WTC11 (cell line): ENCODE data around the gene BLTP1. TPM values are rescaled to one million over a fixed set of nuclear protein-coding genes. Genes with fewer than 3 reads are reported as not detected.

Experiments
- ATAC-seq: fragments of 200-7000 bp; cut with Tn5 transposase; 2 replicates; pipeline ENCODE4 v1.10.0; 2021; ENCODE audit warnings: mild to moderate bottlenecking, moderate library complexity
- CTCF ChIA-PET: fragments of 300-600 bp; sonication (Branson Sonifier 250); formaldehyde crosslinking; loops from one replicate; lab custom pipeline; 2021; ENCODE audit warnings: antibody characterized with exemption; lab: Charles Lee
- POLR2A ChIA-PET: fragments of 350-600 bp; sonication (Branson Sonifier 250); formaldehyde crosslinking; loops from one replicate; lab custom pipeline; 2021; ENCODE audit warnings: antibody characterized with exemption; lab: Charles Lee
- DNase-seq: peaks from one replicate; pipeline ENCODE4 v3.0.0; 2021; ENCODE audit warnings: low spot score
- H3K27ac Mint-ChIP-seq: 2 replicates; pipeline ENCODE4 v1.8.0; 2021; ENCODE audit warnings: mixed read lengths
- H3K27me3 Mint-ChIP-seq: 2 replicates; pipeline ENCODE4 v1.8.0; 2021; ENCODE audit warnings: low read depth, mild to moderate bottlenecking, moderate library complexity, mixed read lengths
- H3K36me3 Mint-ChIP-seq: 2 replicates; pipeline ENCODE4 v1.8.0; 2021; ENCODE audit warnings: mixed read lengths
- H3K4me1 Mint-ChIP-seq: 2 replicates; pipeline ENCODE4 v1.8.0; 2022; ENCODE audit warnings: mixed read lengths
- H3K4me3 Mint-ChIP-seq: 2 replicates; pipeline ENCODE4 v1.8.0; 2021; ENCODE audit warnings: mild to moderate bottlenecking, moderate library complexity, mixed read lengths
- H3K9me3 Mint-ChIP-seq: 2 replicates; pipeline ENCODE4 v1.8.0; 2021; ENCODE audit warnings: mixed read lengths
- CREB1 ChIP-seq: sonication (generic); formaldehyde crosslinking; IDR thresholded peaks from 2 replicates; pipeline ENCODE4 v1.8.0; 2023; ENCODE audit warnings: mild to moderate bottlenecking, missing genetic modification reagents
- ELF4 ChIP-seq: sonication (generic); formaldehyde crosslinking; IDR thresholded peaks from 2 replicates; pipeline ENCODE4 v1.8.1; 2022; ENCODE audit warnings: low read depth, mild to moderate bottlenecking, moderate library complexity, missing genetic modification reagents
- EMX1 ChIP-seq: fragments of 250-450 bp; sonication (Bioruptor Pico); IDR thresholded peaks from 2 replicates; pipeline ENCODE4 v1.8.0; 2021; ENCODE audit warnings: mild to moderate bottlenecking
- FOXK1 ChIP-seq: sonication (generic); formaldehyde crosslinking; IDR thresholded peaks from 2 replicates; pipeline ENCODE4 v1.8.0; 2022; ENCODE audit warnings: mild to moderate bottlenecking, moderate library complexity, missing genetic modification reagents
- FOXP1 ChIP-seq: sonication (generic); formaldehyde crosslinking; IDR thresholded peaks from 2 replicates; pipeline ENCODE4 v1.8.0; 2022; ENCODE audit warnings: missing genetic modification reagents, mild to moderate bottlenecking, moderate library complexity, borderline replicate concordance
- GABPB1 ChIP-seq: sonication (generic); formaldehyde crosslinking; IDR thresholded peaks from 2 replicates; pipeline ENCODE4 v1.8.1; 2023; ENCODE audit warnings: mild to moderate bottlenecking, missing genetic modification reagents
- GRHL2 ChIP-seq: fragments of 250-450 bp; sonication (Bioruptor Pico); IDR thresholded peaks from 2 replicates; pipeline ENCODE4 v1.8.0; 2022; ENCODE audit warnings: mild to moderate bottlenecking, moderate library complexity; ENCODE audit not compliant: insufficient replicate concordance, severe bottlenecking
- GTF2I ChIP-seq: fragments of 250-450 bp; sonication (Bioruptor Pico); conservative IDR thresholded peaks from 2 replicates; pipeline ENCODE4 v1.4.0; 2021; ENCODE audit warnings: mild to moderate bottlenecking
- HMGA2 ChIP-seq: fragments of 250-450 bp; sonication (Bioruptor Pico); IDR thresholded peaks from 2 replicates; pipeline ENCODE4 v1.4.0; 2021; ENCODE audit warnings: mild to moderate bottlenecking, moderate library complexity
- KAT7 ChIP-seq: sonication (generic); formaldehyde crosslinking; IDR thresholded peaks from 2 replicates; pipeline ENCODE4 v1.8.1; 2023; ENCODE audit warnings: missing genetic modification reagents, mild to moderate bottlenecking, borderline replicate concordance
- NFE2L1 ChIP-seq: sonication (generic); formaldehyde crosslinking; IDR thresholded peaks from 2 replicates; pipeline ENCODE4 v1.8.1; 2023; ENCODE audit warnings: missing genetic modification reagents
- NR1H2 ChIP-seq: sonication (generic); formaldehyde crosslinking; IDR thresholded peaks from 2 replicates; pipeline ENCODE4 v1.9.0; 2021; ENCODE audit warnings: mild to moderate bottlenecking, moderate library complexity, missing genetic modification reagents
- PRRX2 ChIP-seq: fragments of 250-450 bp; sonication (Bioruptor Pico); IDR thresholded peaks from 2 replicates; pipeline ENCODE4 v1.8.0; 2021; ENCODE audit warnings: mild to moderate bottlenecking
- TEAD1 ChIP-seq: sonication (generic); formaldehyde crosslinking; IDR thresholded peaks from 2 replicates; pipeline ENCODE4 v1.8.0; 2022; ENCODE audit warnings: mild to moderate bottlenecking, missing genetic modification reagents
- TEAD4 ChIP-seq: sonication (generic); formaldehyde crosslinking; IDR thresholded peaks from 2 replicates; pipeline ENCODE4 v1.8.0; 2022; ENCODE audit warnings: mild to moderate bottlenecking, missing genetic modification reagents
- ZNF263 ChIP-seq: sonication (generic); formaldehyde crosslinking; IDR thresholded peaks from 2 replicates; pipeline ENCODE4 v1.8.1; 2022; ENCODE audit warnings: low read depth, mild to moderate bottlenecking, moderate library complexity, missing genetic modification reagents
- ZNF317 ChIP-seq: sonication (generic); formaldehyde crosslinking; IDR thresholded peaks from 2 replicates; pipeline ENCODE4 v1.8.1; 2023; ENCODE audit warnings: low read depth, mild to moderate bottlenecking, moderate library complexity, missing genetic modification reagents, borderline replicate concordance
- ZNF416 ChIP-seq: fragments of 250-450 bp; sonication (Bioruptor Pico); IDR thresholded peaks from 2 replicates; pipeline ENCODE4 v1.9.0; 2021; ENCODE audit warnings: mild to moderate bottlenecking, inconsistent platforms
- total RNA-seq: library from RNA; stranded (reverse); gene quantifications from 3 replicates; pipeline ENCODE4 v1.2.3, GENCODE V29; 2021
- TF ChIP-seq, protein P1 (sequence below): sonication (generic); formaldehyde crosslinking; IDR thresholded peaks from 2 replicates; pipeline ENCODE4 v1.8.1; 2022; ENCODE audit warnings: missing genetic modification reagents, borderline replicate concordance
- TF ChIP-seq, protein P2 (sequence below): fragments of 250-450 bp; sonication (Bioruptor Pico); IDR thresholded peaks from 2 replicates; pipeline ENCODE4 v1.9.0; 2021; ENCODE audit warnings: moderate library complexity, mild to moderate bottlenecking, inconsistent platforms, borderline replicate concordance
- TF ChIP-seq, protein P3 (sequence below): fragments of 250-450 bp; sonication (Bioruptor Pico); IDR thresholded peaks from 2 replicates; pipeline ENCODE4 v2.1.2; 2022; ENCODE audit warnings: mild to moderate bottlenecking, moderate library complexity

BLTP1 gene
- total RNA-seq, 1 experiment from 2014 or later, result 32.1 TPM

DNA sequence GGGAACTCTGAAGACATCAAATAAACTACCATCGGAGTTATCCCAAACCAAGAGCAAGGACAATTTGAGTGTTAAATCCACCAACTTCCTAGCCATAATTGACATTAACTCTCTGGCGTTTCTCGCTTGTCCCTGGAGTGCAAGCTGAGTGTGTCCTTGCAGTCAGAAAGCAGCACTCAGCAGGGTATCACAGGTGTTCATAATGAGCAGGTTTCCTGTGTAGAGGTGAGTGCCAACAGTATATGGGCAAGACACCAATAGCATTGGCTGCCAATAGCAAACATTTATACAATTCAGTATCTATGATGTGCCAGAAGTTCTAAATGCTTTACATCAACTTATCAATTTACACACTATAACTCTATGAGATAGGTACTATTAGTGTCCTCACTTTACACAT, 11.2 kb downstream of the BLTP1 start:
- H3K36me3 Mint-ChIP-seq, result no peaks in the 10 kb centered on the region
- DNase-seq (no peak), ATAC-seq (no peak)
- POLR2A ChIA-PET, result no interaction called here
- no peak overlapping the region for H3K4me3 Mint-ChIP-seq
- CTCF ChIA-PET, result no interaction called here
- peaks cover 7% of the 10 kb centered on the region for H3K4me1 Mint-ChIP-seq
- TF ChIP-seq, protein P1, sequence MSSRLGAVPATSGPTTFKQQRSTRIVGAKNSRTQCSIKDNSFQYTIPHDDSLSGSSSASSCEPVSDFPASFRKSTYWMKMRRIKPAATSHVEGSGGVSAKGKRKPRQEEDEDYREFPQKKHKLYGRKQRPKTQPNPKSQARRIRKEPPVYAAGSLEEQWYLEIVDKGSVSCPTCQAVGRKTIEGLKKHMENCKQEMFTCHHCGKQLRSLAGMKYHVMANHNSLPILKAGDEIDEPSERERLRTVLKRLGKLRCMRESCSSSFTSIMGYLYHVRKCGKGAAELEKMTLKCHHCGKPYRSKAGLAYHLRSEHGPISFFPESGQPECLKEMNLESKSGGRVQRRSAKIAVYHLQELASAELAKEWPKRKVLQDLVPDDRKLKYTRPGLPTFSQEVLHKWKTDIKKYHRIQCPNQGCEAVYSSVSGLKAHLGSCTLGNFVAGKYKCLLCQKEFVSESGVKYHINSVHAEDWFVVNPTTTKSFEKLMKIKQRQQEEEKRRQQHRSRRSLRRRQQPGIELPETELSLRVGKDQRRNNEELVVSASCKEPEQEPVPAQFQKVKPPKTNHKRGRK (CRISPR knock-in tag), result no peak
- TF ChIP-seq ZNF263 (CRISPR knock-in tag), result no peak
- TF ChIP-seq FOXP1 (CRISPR knock-in tag), result no peak
- H3K27me3 Mint-ChIP-seq, result no peaks in the 10 kb centered on the region
- no peak overlapping the region for H3K27ac Mint-ChIP-seq
- no peaks in the 10 kb centered on the region for H3K9me3 Mint-ChIP-seq

DNA sequence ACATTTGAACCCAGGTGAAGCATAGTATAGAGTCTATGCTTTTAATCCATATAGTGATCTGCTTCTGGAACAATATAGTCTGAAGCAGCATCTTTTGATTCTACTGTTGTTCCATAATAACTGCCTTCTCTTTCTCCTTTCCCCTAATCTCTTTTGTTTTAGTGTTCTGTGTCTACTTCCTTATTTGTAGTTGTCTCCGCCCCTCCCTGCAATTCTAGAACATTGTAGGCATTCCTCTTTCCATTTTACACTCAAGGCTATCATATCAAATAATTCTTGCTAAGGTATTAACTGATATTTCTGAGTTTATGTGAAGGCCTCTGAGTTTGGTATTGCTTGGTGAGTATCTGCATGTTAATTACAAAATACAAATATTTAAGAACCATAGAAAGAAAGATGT, 11.6 kb downstream of the BLTP1 start:
- Mint-ChIP-seq H3K9me3 (no peaks in the 10 kb centered on the region), H3K27me3 (no peaks in the 10 kb centered on the region), H3K27ac (no peak overlapping the region), H3K36me3 (no peaks in the 10 kb centered on the region), H3K4me3 (no peak overlapping the region), H3K4me1 (peaks cover 7% of the 10 kb centered on the region)
- CTCF ChIA-PET, result no interaction called here
- POLR2A ChIA-PET, result no interaction called here
- ATAC-seq (no peak), DNase-seq (no peak)
- no peak for TF ChIP-seq EMX1 (CRISPR knock-in tag)
- TF ChIP-seq CREB1 (CRISPR knock-in tag), result no peak
- TF ChIP-seq, protein P2, sequence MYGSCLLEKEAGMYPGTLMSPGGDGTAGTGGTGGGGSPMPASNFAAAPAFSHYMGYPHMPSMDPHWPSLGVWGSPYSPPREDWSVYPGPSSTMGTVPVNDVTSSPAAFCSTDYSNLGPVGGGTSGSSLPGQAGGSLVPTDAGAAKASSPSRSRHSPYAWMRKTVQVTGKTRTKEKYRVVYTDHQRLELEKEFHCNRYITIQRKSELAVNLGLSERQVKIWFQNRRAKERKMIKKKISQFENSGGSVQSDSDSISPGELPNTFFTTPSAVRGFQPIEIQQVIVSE (CRISPR knock-in tag), result no peak
- TF ChIP-seq GTF2I (CRISPR knock-in tag), result no peak
- no peak for TF ChIP-seq TEAD1 (CRISPR knock-in tag)
- TF ChIP-seq FOXK1 (CRISPR knock-in tag), result no peak
- no peak for TF ChIP-seq GABPB1 (CRISPR knock-in tag)

DNA sequence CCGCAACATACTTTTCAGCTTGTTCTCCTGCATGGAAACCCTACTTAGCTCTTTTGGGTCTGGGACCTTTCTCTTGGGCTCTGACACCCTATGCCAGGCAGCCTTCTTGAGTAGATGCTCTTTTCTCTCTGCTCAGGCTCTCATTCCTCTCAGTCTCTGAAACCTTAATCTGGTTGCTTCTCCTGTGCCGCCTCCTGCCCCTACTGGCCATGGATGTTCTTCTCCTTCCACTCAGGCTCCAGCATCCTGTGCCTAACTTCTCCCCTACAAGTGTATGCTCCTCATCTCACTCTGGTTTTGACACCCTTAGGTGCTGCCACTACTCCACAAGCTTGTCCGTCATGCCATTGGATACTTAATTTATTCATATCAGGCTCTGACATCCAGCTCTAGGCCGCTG, 15.2 kb downstream of the BLTP1 start:
- no peak overlapping the region for H3K27ac Mint-ChIP-seq
- ATAC-seq (peak; percentile 74), DNase-seq (peak; percentile 13)
- ChIA-PET CTCF (no interaction called here), POLR2A (no interaction called here)
- no peaks in the 10 kb centered on the region for H3K36me3 Mint-ChIP-seq
- no peaks in the 10 kb centered on the region for H3K27me3 Mint-ChIP-seq
- no peak for TF ChIP-seq NR1H2 (CRISPR knock-in tag)
- TF ChIP-seq ZNF317, result no peak
- no peak for TF ChIP-seq GRHL2 (CRISPR knock-in tag)
- TF ChIP-seq, protein P3, sequence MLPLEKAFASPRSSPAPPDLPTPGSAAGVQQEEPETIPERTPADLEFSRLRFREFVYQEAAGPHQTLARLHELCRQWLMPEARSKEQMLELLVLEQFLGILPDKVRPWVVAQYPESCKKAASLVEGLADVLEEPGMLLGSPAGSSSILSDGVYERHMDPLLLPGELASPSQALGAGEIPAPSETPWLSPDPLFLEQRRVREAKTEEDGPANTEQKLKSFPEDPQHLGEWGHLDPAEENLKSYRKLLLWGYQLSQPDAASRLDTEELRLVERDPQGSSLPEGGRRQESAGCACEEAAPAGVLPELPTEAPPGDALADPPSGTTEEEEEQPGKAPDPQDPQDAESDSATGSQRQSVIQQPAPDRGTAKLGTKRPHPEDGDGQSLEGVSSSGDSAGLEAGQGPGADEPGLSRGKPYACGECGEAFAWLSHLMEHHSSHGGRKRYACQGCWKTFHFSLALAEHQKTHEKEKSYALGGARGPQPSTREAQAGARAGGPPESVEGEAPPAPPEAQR, result no peak
- TF ChIP-seq ZNF416 (CRISPR knock-in tag), result no peak
- TF ChIP-seq ELF4 (CRISPR knock-in tag), result no peak
- TF ChIP-seq NFE2L1, result no peak
- no peak for TF ChIP-seq KAT7 (CRISPR knock-in tag)
- H3K9me3 Mint-ChIP-seq, result no peaks in the 10 kb centered on the region
- H3K4me1 Mint-ChIP-seq, result peaks cover 7% of the 10 kb centered on the region
- no peak overlapping the region for H3K4me3 Mint-ChIP-seq

DNA sequence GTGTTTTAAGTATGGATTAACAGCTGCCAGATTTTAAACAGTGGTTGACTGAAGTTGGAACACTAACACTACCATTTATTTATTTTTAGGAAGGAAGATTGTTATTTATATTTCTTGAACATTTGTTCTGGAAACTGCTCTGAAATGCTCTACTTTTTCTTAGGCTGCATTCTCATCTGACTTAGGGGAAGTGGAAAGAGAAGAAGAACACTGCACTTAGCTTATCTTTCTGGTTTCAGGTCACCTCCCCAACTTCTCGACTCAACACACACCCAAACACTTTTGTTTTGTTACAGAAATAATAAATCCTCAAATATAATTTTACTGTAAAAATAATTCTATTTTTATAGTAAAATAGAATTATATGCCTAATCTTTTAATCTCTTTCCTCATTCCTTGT, 18.6 kb downstream of the BLTP1 start:
- TF ChIP-seq HMGA2 (CRISPR knock-in tag) (no peak), ELF4 (CRISPR knock-in tag) (no peak), PRRX2 (CRISPR knock-in tag) (no peak), GTF2I (CRISPR knock-in tag) (no peak), TEAD4 (CRISPR knock-in tag) (no peak)
- Mint-ChIP-seq H3K4me3 (no peak overlapping the region), H3K9me3 (no peaks in the 10 kb centered on the region), H3K36me3 (peaks cover 2% of the 10 kb centered on the region; the same call in 1 of the 2 replicates), H3K27ac (no peak overlapping the region), H3K4me1 (no peaks in the 10 kb centered on the region), H3K27me3 (no peaks in the 10 kb centered on the region)
- CTCF ChIA-PET, result no interaction called here
- ATAC-seq (no peak), DNase-seq (no peak)
- POLR2A ChIA-PET, result no interaction called here
